ENCODE results near the gene SH3RF1.

GRCh38 chr4:169124661-169125060 is 146.1 kb downstream of the SH3RF1 start:
- no peak for TF ChIP-seq POLR2A (IDR thresholded peaks at IDR 0.05)
- TF ChIP-seq CTCF (IDR thresholded peaks at IDR 0.05), result no peak

Measured in body of pancreas (tissue), 4 donors.